HG03045 (cell line): ENCODE data around the gene TAF1.
"Not testable (repeated sequence)": the region's sequence is repeated elsewhere in the genome, so short reads cannot be mapped to it uniquely, and the experiment has no call there.

Experiments used
- ATAC-seq: cut with Tn5 transposase; IDR thresholded peaks from one replicate; pipeline ENCODE4 v1.9.1; 2021; ENCODE audit warnings: mild to moderate bottlenecking, moderate library complexity; ENCODE audit not compliant: unreplicated experiment

TAF1 gene

GRCh38 chrX:71416260-71416659 lies 50.1 kb downstream of the TAF1 start:
- ATAC-seq: not testable (repeated sequence)

DNA sequence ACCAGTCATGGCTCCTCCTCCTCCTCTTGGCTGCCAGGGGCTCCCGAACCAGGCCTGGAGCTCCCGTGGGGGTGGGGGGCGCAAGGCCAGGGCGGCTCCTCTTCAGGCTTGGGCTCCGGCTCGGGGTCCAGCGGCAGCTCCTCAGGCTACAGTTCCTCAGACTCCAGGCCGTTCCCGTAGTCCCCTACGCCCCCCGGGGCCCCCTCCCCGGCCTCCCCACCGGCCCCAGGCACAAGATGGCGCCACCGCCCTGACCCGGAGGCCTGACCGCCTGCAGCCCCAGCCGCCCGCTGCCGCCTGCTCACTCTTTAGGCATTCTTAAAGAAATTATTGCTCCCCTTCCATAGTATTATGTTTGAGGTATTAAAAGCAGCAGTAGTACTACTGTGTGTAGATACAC lies 54.5 kb downstream of the TAF1 start:
- ATAC-seq: no peak

DNA sequence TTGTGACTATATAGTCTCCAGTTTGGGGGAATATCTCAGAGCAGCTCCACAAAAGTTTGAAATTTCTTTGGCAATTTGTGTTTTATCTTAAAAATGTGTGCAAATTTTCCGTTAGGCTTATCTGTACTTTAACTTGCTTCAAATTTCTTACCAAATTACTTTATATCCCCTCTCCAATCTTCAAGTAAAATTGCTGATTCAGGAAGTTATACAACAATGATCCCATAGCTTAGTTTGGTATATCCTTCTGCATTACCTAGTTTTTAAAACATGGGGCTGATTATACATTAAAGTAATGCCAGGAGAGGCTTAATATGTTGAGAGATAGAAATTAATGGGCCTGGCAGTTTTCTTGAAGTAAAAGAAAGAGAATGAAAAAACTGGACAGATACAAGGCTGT lies 66.6 kb downstream of the TAF1 start:
- ATAC-seq: no peak

GRCh38 chrX:71438750-71439149 lies 72.6 kb downstream of the TAF1 start:
- no peak for ATAC-seq

DNA sequence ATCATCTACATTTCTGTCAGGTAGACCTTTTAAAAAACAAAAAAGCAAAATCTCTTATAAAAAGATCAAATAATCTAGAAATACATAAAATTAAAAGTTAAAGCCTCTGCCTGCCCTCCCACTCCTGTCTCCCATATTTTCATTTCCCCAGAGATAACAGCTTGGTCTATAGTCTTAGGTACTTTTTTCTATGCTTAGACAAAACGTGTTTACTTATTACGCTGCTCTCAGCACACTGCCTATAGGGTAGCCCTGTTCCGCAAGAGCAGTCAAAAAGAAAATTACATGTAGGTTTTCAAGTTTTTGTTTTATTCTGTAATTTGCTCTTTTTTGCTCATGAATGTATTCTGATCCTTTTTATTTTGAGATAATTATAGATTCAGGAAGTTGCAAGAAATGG lies 73.3 kb downstream of the TAF1 start:
- ATAC-seq: no peak

DNA sequence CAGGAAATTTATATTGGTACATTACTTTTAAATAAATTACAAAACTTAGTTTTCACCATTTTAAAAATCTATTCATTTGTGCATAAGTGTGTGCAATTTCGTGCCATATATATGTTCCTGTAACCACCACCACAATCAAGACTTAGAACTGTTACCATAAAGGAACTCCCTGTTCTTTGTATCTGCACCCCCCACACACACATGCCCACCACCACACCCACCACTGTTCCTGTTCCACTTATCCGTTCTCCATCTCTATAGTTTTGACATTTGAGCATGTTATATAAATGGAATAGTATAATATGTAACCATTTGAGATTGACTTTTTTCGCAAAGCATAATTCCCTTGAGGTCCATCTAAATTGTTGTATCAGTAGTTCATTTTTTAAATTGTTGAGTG lies 73.7 kb downstream of the TAF1 start:
- no peak for ATAC-seq

- no peak for ATAC-seq
Measured at GRCh38 chrX:71440401-71440800, 74.2 kb downstream of the TAF1 start.

GRCh38 chrX:71441809-71442208 lies 75.7 kb downstream of the TAF1 start:
- not testable (repeated sequence) for ATAC-seq

- no peak for ATAC-seq
Measured at GRCh38 chrX:71450433-71451106, 84.4 kb downstream of the TAF1 start.

- not testable (repeated sequence) for ATAC-seq
Measured at GRCh38 chrX:71451518-71451917, 85.4 kb downstream of the TAF1 start.

- ATAC-seq: no peak
Measured at GRCh38 chrX:71453056-71453455, 86.9 kb downstream of the TAF1 start.

DNA sequence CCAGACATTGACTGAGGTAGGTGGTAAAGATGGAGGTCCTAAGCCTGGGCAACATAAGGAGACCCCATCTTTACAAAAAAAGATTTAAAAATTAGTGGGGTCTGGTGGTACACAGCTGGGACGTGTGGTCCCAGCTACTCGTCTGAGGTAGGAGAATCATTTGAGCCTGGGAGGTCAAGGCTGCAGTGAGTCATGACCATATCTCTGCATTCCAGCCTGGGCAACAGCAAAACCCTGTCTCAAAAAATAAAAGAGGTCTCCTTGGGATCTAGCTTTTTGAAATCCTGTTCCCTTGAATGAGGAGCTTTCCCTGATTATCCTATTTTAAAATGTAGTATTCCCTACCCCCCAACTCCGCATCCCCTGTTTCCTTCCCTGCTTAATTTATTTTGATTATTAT lies 88.1 kb downstream of the TAF1 start:
- ATAC-seq: no peak

GRCh38 chrX:71458866-71459265 lies 92.7 kb downstream of the TAF1 start:
- no peak for ATAC-seq

DNA sequence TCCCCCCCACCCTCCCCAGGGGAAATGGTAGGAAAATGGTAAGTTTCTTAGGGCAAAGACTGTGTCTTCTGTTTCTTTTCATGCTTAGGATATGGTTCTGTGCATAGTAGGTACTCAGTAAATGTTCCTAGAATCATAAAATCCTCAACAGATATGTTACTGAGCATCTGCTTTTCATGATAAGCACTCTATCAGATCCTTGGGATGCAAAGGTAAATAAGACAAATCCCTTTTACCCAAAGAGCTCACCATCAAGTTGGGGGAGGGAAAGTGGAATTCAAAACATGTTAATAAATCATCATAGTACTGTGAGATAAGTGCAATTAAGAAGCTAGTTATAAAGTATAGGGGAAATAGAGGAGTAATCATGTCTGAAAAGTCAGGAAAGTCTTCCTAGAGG lies 98.8 kb downstream of the TAF1 start:
- no peak for ATAC-seq

- ATAC-seq: no peak
Measured at GRCh38 chrX:71466979-71467523, 100.9 kb downstream of the TAF1 start.

GRCh38 chrX:71475785-71476540 lies 109.8 kb downstream of the TAF1 start:
- no peak for ATAC-seq

DNA sequence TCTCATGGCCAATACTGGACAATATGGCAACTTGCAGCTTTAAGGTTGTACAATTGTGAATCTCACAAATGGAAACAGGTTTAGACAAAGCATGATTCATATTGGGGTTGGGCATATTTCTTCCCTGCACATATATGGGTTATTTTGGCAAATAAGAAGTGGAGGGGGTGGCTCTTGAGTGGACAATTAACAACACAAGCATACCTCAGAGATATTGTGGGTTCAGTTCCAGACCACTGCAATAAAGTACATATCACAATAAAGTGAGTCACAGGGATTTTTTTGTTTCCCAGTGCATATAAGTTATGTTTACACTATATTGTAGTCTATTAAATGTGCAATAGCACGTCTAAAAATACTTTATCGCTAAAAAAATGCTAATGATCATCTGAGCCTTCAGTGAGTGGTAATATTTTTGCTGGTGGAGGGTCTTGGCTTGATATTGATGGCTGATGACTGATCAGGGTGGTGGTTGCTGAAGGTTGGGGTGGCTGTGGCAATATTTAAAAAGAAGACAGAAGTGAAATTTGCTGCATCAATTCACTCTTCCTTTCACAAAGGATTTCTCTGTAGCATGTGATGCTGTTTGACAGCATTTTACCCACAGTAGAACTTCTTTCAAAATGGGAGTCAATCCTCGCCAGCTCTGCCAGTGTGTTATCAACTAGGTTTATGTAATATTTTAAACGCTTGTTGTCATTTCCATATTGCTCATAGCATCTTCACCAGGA lies 116.2 kb downstream of the TAF1 start:
- no peak for ATAC-seq

DNA sequence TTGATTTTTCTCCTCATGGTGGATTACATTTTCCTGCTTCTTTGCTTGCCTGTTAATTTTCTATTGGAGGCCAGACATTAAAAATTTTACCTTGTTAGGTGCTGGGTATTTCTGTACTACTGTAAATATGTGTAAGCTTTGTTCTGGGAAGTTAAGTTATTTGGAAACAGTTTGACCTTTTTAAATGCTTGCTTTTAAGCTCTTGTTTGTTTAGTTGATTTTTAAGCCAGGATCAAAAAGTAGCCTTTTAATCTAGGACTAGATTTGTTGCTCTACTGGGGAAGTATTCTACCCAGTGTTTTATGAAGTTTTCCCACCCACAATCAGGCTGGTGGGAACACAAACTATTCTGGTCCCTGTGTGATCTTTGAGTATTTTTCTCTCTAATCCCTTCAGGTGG lies 121.7 kb downstream of the TAF1 start:
- ATAC-seq: no peak

DNA sequence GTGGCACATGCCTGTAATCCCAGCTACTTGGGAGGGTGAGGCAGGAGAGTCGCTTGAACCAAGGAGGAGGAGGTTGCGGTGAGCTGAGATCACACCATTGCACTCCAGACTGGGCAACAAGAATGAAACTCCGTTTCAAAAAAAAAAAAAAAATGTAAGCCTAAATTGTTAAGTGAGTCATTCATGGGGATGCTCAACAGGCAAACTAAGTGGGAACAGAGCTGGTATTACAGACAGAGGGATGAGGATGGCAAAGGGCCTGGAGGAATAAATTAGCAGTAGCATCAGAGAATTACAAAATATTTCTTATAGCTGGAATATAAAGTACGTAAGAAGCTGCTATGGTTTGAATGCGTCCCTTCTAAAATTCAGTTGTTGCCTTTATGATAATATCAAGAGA lies 123.4 kb downstream of the TAF1 start:
- ATAC-seq: no peak

- no peak for ATAC-seq
Measured at GRCh38 chrX:71492231-71493065, 126.3 kb downstream of the TAF1 start.

GRCh38 chrX:71493111-71493613 lies 127.0 kb downstream of the TAF1 start:
- no peak for ATAC-seq
